Subcutaneous adipose tissue (tissue), 4 donors: Measurements from ENCODE around the gene CDC25B. TPM values are rescaled to one million over a fixed set of nuclear protein-coding genes. Genes with fewer than 3 reads are reported as not detected.

ENCODE experiments used
- total RNA-seq, 4 donors: library from RNA; depleted of rRNA; stranded (reverse); fragments of >200 nt; gene quantifications; one replicate each; pipeline ENCODE4 v1.1.0, GENCODE V29; 2016
- TF ChIP-seq, protein P1 (sequence below): fragments of 450-650 bp; IDR thresholded peaks from one replicate; pipeline ENCODE4 v1.5.1; 2016; ENCODE audit warnings: low read depth, mild to moderate bottlenecking, control low read depth, antibody characterized with exemption, moderate library complexity

The CDC25B gene
- total RNA-seq, 4 donors from 2014 or later: 14.7 to 25.6 (median 19.2) TPM

DNA sequence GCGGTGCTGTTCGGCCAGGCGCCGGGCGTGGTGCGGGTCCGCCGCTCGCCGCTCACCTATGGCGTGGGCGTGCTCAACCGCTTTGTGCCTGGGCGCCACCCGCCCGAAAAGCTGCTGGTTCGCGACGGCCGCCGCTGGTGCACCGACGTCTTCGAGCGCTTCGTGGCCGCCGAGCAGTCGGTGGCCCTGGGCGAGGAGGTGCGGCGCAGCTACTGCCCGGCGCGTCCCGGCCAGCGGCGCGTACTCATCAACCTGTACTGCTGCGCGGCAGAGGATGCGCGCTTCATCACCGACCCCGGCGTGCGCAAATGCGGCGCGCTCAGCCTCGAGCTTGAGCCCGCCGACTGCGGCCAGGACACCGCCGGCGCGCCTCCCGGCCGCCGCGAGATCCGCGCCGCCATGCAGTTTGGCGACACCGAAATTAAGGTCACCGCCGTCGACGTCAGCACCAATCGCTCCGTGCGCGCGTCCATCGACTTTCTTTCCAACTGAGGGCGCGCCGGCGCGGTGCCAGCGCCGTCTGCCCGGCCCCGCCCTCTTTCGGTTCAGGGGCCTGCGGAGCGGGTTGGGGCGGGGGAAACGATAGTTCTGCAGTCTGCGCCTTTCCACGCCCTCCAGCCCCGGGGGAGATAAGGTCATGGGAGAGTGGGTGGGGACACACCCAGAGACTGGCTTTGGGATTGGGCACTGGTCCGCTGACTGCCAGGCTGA, 44.3 kb upstream of the CDC25B start:
- TF ChIP-seq, protein P1, sequence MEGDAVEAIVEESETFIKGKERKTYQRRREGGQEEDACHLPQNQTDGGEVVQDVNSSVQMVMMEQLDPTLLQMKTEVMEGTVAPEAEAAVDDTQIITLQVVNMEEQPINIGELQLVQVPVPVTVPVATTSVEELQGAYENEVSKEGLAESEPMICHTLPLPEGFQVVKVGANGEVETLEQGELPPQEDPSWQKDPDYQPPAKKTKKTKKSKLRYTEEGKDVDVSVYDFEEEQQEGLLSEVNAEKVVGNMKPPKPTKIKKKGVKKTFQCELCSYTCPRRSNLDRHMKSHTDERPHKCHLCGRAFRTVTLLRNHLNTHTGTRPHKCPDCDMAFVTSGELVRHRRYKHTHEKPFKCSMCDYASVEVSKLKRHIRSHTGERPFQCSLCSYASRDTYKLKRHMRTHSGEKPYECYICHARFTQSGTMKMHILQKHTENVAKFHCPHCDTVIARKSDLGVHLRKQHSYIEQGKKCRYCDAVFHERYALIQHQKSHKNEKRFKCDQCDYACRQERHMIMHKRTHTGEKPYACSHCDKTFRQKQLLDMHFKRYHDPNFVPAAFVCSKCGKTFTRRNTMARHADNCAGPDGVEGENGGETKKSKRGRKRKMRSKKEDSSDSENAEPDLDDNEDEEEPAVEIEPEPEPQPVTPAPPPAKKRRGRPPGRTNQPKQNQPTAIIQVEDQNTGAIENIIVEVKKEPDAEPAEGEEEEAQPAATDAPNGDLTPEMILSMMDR: no peak

DNA sequence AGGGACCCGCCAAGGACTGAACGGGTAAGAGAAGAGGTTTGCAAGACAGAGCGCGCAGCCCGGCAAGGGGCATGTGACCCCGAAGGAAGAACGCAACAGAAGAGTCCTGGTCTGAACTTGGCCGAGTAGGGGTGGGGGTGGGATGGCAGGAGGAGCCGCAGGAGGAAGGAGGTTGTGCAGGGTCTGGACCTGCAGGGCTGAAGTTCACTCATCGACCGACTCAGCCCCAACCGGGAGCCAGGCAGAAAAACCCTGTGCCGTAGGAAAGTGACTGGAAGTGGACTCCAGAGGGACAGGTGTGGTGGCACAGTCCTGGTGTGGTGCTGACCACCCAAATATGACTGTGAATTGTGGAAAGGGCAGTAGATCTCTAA, 43.7 kb upstream of the CDC25B start:
- TF ChIP-seq, protein P1: no peak

DNA sequence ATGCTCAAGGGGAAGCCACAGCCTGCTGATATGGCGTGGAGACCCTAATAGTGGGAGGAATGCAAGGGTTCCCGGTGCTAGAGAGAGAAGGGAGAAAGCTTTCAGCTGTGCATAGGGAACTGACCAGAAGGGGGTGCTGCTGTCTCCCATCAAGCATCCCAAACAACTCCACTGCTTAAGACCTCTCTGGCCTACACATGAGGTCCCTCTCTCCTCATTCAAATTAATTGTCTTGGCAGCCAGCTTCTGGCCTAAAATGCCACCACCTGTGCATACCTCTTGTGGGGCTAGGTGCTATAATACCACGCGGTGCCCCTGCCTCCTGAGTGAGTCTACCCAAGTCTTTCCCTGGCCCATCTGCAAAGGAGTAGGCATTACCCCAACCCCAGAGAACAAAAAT, 43.0 kb upstream of the CDC25B start:
- TF ChIP-seq, protein P1: no peak

DNA sequence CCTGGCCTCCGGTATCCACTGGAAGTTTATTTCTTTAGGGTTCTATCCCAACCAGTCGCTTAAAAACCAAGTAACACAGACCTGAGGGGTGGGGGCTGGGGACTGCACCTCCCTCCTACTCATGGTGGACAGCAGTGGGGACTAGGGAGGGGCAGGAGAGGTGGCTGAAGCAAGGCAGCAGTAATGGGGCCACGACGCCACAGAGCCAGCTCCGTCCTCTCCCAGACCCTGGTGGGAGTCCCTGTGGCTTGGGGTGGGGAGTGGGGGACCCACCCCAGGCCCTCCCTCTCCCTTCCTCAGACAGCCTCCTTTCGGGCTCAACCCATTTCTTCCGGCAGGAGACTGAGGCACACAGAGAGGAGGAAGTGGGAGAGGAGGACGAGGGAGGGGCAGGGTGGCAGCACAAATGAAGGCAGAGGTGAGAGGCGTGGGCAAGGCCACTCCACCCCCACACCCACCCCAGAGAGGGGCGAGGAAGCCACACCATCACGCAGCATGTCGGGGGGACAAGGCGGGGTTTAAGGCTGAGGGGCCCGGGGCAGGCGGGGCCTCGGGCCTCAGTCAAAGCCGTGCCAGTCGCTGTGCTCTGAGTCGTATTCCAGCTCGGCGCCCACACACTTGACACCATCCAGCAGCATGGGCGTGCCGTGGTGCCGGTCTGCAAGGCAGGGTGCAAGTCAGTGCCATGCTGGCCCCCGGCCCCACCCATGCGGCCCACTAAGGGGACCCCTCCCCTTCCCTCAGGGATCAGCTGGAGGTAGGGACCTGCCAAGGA, 42.4 kb upstream of the CDC25B start:
- TF ChIP-seq, protein P1: no peak

DNA sequence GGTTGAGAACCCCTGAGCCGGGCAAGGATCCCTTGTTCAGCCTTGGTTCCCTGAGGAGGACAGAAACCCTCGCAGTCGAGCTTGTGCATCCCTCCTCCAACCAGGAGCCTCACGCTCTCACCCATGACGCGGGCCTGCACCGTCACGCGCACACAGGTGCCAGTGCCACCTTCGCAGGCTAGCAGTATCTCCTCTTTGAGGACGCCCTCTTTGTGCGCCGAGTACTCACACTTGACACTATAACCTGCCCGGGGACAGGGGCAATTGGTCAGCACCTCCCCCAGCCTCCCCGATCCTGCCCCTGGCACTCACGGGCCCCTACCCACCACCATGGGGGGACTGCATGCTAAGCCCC, 41.9 kb upstream of the CDC25B start:
- TF ChIP-seq, protein P1: no peak

DNA sequence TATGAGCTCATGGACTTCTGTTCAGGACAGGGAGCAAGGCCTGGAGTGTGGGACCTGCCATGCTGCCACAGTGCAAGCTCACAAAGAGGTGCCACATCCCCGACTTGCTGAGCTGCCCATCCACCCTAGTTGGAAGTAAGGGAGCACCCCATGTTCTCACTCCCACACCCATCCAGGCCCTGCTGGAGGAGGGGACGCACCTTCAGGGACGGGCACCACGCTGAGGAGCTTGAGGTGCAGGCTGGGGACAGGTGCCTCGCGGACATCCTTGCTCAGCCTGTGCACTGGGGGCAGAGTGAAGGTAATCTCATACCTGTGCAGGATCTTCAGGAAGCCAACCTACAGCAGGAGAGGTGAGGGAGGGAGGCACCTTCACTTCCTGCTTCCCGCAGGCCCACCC, 40.8 kb upstream of the CDC25B start:
- TF ChIP-seq, protein P1: no peak

DNA sequence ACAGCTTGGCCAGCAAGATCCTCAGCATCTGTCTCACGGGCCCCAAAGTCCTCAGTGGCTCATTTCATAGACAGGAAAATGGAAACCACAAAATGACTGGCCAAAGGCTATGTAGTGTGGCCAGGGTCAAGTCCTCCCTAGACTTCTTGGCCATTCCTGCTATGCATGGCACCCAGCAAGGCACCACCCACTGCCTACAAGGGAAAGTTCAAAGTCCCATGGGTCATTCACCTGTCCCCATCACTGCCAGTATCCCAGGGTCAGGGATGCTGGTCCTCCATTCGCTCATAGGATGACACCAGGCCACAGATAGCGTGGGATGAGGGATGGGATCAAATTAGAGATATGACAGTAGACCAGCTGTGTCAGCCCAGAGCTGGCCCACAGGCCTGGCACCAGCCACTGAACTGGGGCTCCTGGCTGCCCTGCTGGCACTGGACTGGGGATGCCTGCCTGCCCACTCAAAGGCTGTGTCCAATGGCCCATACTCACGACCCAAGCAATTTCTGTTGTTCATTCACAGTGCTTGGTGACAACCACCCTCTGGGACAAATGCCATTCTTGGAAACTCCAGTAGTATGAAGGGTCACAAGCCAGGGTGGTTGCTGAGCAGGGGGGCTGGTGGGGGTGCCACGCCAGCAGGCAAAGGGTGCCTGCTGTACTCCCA, 40.2 kb upstream of the CDC25B start:
- TF ChIP-seq, protein P1: no peak
